GM12892 (cell line): ENCODE data around the gene MARCHF10.
"Not testable (repeated sequence)": the region's sequence is repeated elsewhere in the genome, so short reads cannot be mapped to it uniquely, and the experiment has no call there.

Experiments used
- DNase-seq: peaks from one replicate; pipeline ENCODE4 v3.0.0; 2011; ENCODE audit not compliant: insufficient read length
- FAIRE-seq: peaks from 2 replicates; lab custom pipeline; 2011; peaks lifted over from hg19 to GRCh38; lab: Jason Lieb, UNC
- POLR2A ChIP-seq: IDR thresholded peaks from 2 replicates; pipeline ENCODE4 v1.6.1; 2011; ENCODE audit warnings: low read depth, low read length, control low read depth
- POLR2AphosphoS5 ChIP-seq: IDR thresholded peaks from 2 replicates; pipeline ENCODE4 v1.6.1; 2011; ENCODE audit warnings: low read depth, low read length, control low read depth
- TAF1 ChIP-seq: IDR thresholded peaks from 2 replicates; pipeline ENCODE4 v1.6.1; 2011; ENCODE audit warnings: low read depth, mild to moderate bottlenecking, control low read depth, low read length, borderline replicate concordance

MARCHF10 gene

DNA sequence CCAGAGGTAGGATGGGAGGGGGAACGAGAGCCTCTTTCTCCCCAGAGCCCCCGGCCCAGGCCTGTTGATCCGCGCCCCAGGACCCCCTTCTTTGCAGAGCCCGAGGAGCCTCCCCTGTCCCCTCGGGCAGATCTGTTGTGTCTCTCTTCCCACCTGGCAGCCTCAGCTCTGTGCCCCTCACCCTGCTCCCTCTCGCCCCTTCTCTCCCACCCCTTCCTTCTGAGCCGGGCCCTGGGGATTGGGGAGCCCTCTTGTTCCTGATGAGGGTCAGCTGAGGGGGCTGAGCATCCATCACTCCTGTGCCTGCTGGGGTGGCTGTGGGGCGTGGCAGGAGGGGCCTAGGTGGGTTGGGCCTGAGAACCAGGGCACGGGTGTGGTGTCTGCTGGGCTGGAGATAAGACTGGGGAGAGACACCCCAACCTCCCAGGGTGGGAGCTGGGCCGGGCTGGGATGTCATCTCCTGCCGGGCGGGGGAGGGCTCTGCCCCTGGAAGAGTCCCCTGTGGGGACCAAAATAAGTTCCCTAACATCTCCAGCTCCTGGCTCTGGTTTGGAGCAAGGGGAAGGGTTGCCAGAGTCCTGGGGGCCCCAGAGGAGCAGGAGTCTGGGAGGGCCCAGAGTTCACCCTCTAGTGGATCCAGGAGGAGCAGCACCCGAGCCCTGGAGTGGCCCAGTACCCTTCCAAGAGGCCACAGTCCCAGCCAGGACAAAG, 115.2 kb downstream of the MARCHF10 start:
- no peak for FAIRE-seq
- TF ChIP-seq POLR2AphosphoS5 (no peak), TAF1 (no peak), POLR2A (no peak)

DNA sequence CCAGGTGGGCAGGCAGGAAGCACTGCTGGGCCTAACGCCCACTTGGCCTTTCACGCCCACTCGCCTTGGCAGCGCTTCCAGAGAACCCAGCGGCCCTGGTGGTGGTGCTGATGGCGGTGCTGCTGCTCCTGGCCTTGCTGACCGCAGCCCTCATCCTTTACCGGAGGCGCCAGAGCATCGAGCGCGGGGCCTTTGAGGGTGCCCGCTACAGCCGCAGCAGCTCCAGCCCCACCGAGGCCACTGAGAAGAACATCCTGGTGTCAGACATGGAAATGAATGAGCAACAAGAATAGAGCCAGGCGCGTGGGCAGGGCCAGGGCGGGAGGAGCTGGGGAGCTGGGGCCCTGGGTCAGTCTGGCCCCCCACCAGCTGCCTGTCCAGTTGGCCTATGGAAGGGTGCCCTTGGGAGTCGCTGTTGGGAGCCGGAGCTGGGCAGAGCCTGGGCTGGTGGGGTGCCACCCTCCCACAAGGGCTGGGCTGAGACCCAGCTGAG, 115.9 kb downstream of the MARCHF10 start:
- no peak for FAIRE-seq
- DNase-seq = no peak
- TF ChIP-seq POLR2AphosphoS5 = no peak
- TF ChIP-seq TAF1 = no peak
- TF ChIP-seq POLR2A = no peak

More for the DNA sequence above, 115.2 kb downstream of the MARCHF10 start:
- DNase-seq = no peak

DNA sequence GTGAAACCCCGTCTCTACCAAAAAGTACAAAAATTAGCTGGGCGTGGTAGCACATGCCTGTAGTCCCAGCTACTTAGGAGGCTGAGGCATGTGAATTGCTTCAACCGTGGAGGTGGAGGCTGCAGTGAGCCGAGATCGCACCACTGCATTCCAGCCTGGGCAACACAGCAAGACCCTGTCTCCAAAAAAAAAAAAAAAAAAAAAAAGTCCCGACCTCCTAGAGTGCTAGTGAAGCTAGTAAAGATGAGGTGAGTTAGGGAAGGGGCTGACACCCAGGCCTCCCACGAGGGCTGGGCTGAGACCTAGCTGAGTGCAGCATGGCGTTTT, 116.6 kb downstream of the MARCHF10 start:
- FAIRE-seq, DNase-seq: not testable (repeated sequence)

DNA sequence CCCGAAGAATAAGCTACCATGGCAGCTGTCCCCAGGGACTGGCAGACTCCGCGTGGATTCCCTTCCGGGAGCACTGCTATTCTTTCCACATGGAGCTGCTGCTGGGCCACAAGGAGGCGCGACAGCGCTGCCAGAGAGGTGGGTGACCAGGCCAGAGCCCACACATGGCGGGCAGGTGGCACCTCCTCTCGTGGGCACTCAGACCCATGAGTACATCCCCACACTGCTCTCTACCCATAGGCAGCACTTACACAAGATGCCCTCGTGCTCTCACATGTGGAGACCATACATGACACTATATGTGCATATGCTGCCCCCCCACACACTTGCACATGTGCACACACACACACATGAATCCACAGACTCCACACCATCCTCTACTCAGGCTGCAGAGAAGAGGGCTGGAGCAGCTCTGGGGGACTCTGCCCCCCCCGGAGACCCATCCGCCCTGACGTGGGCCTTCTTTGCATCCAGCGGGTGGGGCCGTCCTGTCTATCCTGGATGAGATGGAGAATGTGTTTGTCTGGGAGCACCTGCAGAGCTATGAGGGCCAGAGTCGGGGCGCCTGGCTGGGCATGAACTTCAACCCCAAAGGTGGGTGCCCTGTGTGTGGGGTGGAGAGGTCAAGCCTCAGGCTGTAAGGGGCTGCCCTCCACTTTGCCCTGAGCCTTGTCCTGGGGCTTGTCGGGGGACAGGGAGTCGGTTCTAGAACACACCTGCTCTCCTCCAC, 117.8 kb downstream of the MARCHF10 start:
- DNase-seq = no peak
- FAIRE-seq = no peak
- TF ChIP-seq TAF1 = no peak
- TF ChIP-seq POLR2AphosphoS5 = no peak
- TF ChIP-seq POLR2A = no peak

DNA sequence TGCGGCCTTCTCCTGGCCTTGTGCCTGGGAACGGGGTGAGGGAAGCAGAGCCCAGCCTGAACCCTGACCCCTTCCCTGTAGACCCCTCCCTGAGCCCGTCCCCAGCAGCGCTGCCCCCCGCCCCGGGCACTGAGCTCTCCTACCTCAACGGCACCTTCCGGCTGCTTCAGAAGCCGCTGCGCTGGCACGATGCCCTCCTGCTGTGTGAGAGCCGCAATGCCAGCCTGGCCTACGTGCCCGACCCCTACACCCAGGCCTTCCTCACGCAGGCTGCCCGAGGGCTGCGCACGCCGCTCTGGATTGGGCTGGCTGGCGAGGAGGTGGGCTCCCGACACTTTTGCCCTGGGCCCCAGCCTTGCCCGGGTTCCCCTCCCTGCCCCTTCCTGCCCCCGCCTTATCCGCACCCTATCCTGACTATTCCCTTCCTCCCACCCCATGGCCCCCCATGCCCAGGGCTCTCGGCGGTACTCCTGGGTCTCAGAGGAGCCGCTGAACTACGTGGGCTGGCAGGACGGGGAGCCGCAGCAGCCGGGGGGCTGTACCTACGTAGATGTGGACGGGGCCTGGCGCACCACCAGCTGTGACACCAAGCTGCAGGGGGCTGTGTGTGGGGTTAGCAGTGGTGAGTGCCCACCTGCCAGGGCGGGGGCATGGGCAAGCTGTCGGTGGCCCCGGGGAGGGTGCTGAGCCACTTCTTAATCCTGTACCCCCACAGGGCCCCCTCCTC, 118.5 kb downstream of the MARCHF10 start:
- FAIRE-seq = no peak
- no peak for DNase-seq
- TF ChIP-seq POLR2A (no peak), TAF1 (no peak), POLR2AphosphoS5 (no peak)

DNA sequence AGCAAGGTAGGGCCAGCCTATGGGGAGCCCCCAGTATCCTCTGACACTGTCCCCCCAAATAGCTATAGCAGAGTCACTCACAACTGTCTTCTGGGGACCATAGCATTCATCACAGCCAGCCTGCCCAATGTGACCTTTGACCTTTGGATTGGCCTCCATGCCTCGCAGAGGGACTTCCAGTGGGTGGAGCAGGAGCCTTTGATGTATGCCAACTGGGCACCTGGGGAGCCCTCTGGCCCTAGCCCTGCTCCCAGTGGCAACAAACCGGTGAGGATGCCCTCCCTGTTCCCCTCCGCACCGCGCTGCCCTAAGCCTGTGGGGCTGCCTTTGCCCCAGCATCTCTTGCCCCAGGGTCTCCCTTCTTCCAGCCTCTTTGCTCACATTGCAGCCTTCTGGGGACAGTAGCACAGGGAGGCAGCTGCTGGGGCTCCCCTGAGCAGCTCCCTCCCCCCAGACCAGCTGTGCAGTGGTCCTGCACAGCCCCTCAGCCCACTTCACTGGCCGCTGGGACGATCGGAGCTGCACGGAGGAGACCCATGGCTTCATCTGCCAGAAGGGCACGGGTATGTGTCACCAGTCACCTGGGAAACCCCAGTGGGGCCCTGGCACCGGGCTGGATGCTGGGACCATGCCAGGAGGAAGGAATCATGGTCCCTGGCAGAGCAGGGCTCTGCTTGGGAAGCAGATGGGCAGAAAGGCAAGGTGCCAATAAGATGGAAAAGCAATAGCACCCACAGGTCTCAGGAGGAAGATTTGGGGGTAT, 119.5 kb downstream of the MARCHF10 start:
- FAIRE-seq = no peak
- TF ChIP-seq POLR2A (no peak), POLR2AphosphoS5 (no peak), TAF1 (no peak)

DNA sequence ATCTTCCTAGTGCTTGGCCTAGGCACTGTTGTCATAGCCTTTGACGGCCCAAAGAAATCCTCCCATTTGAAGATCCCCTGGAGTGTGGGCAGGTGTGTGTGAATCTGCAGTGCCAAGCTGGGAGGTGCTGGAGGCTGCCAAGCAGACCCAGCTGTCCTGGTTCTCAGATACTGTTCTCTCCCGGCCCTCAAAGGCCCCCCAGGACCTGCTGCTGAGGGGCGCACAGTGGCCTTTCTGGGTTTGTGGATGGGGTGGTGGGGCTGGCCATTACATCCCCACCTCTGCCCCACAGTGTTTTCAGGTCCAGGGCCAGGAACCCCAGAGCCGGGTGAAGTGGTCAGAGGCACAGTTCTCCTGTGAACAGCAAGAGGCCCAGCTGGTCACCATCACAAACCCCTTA, 120.1 kb downstream of the MARCHF10 start:
- no peak for DNase-seq
- FAIRE-seq = no peak
- no peak for TF ChIP-seq TAF1
- TF ChIP-seq POLR2AphosphoS5 = no peak
- TF ChIP-seq POLR2A = no peak

More for the DNA sequence above, 119.5 kb downstream of the MARCHF10 start:
- DNase-seq = no peak

DNA sequence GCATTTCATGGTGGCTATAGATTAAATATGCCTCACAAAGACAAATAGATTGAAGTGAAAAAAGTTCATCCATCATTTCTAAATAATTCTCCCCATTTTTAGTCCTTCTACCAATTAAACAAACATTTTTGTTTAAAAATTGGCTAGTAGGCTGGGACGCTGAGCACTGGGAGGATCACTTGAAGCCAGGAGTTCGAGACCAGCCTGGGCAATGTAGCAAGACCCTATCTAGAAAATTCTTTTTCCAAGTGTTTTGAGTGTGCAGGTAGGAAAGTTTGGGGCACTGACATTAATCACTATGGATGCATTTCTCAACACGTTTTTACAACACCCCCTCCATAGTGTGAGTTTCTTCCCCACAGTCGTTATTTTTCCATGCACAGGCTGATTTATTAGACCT, 123.9 kb downstream of the MARCHF10 start:
- DNase-seq (no peak), FAIRE-seq (no peak)
- TF ChIP-seq TAF1 (no peak), POLR2AphosphoS5 (no peak), POLR2A (no peak)

DNA sequence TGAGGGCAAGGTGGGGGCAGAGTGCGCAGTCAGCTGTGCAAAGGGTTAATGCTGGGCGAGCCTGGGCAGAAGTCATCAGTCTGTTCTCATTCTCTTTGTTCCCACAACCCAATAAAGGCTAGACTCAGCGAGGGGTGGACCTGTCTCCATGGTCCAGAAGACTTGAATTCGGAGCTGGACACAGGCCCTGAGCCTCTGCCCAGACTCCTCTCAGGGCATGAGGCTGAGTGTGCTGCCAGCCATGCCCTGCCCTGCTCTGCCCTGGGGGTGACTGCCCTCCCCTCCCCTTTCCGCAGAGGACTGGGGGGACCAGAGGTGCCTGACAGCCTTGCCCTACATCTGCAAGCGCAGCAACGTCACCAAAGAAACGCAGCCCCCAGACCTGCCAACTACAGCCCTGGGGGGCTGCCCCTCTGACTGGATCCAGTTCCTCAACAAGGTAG, 126.2 kb downstream of the MARCHF10 start:
- DNase-seq = no peak
- TF ChIP-seq POLR2A = no peak
- no peak for TF ChIP-seq POLR2AphosphoS5
- no peak for TF ChIP-seq TAF1
- FAIRE-seq = no peak

DNA sequence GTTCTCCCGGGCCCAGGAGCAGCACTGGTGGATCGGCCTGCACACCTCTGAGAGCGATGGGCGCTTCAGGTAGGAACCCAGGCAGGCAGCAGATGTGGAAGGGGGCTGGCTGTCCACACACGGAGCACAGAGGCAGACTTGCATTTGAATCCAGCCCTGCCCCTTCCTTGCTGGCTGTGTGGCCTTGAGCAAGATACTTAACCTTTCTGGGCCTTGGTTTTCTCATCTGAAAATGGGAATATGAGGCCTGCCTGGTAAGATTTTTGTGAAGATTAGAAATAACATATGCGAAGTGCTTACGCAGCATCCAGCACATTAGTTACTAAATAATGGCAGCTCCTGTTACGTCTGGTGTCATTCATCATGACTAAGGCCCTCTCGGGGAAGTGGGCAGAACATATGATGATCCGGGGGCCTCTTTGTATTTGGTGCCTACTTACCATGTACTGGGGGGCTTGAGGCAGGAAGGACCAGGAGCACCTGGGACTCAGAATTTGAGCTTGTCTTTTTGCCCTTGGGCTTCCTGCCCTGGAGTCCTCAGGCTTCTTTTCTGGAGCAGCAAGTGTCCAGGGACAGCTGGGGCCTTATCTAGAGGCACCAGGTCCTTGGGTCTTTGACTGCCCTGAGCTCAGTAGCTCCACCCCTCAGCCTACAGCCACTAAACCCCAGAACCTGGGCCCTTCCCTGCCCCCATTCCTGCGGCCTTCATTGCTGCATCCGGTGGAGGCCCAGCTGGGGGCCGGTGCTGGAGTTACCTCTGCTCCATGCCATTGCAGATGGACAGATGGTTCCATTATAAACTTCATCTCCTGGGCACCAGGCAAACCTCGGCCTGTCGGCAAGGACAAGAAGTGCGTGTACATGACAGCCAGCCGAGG, 126.8 kb downstream of the MARCHF10 start:
- no peak for DNase-seq
- TF ChIP-seq POLR2AphosphoS5 (no peak), TAF1 (no peak), POLR2A (no peak)
- no peak for FAIRE-seq
